ENCODE results near the gene ARL13A. TPM values are rescaled to one million over a fixed set of nuclear protein-coding genes. Genes with fewer than 3 reads are reported as not detected.

ARL13A gene
- total RNA-seq, 1 experiment from 2014 or later, result not detected

GRCh38 chrX:100964362-100964761, 5.1 kb upstream of the ARL13A start:
- no peaks in the 10 kb centered on the region for H3K4me1 ChIP-seq
- Mint-ChIP-seq H3K9me3 (ENCODE audit: unreplicated experiment) (no peaks in the 10 kb centered on the region), H3K36me3 (ENCODE audit: insufficient read depth, unreplicated experiment) (no peaks in the 10 kb centered on the region), H3K27ac (ENCODE audit: unreplicated experiment) (no peak overlapping the region), H3K4me1 (ENCODE audit: low read depth, unreplicated experiment) (peaks cover 7% of the 10 kb centered on the region), H3K27me3 (ENCODE audit: insufficient read depth, unreplicated experiment) (no peaks in the 10 kb centered on the region), H3K4me3 (ENCODE audit: unreplicated experiment) (no peak overlapping the region)
- no peaks in the 10 kb centered on the region for H3K9me3 ChIP-seq
- BruUV-seq (replicated peaks), result no TSS peak
- CTCF ChIA-PET, result no interaction called here
- POLR2A ChIA-PET, result no interaction called here
- no peak overlapping the region for H3K4me3 ChIP-seq (ENCODE audit: low read depth, low read length)
- intact Hi-C loops (cut with micrococcal nuclease; ENCODE audit: unreplicated experiment), result no loop called here
- DNase-seq, result no peak
- no peak for TF ChIP-seq CTCF (IDR thresholded peaks at IDR 0.05; ENCODE audit: insufficient read depth in 1 of 2, low read depth in 1 of 2, low read length in 1 of 2, severe bottlenecking in 1 of 2, unreplicated experiment in 1 of 2)
- H3K36me3 ChIP-seq (ENCODE audit: control insufficient read depth, insufficient read depth, low read length), result no peaks in the 10 kb centered on the region
- H3K27me3 ChIP-seq (replicated peaks; ENCODE audit: control insufficient read depth, insufficient read depth, low read length), result no peaks in the 10 kb centered on the region

DNA sequence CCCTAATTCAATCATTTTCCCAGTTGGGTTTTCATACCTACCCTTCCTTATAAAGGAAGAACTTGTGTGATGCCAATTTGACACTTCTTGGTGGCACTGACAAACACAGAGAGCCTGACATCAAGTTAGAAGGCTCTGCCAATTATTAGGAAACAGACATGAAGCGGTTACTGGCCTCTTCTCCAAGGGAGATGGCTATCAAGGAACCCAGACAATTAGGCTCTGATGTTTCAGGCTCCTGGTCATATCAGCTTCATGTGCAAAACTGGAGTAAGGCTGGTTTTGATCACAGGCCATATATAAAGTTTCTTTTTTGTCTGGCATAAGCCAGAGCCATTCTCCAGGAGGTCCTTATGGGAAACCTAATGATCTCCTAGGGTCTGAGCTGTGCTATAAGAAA, 428 bp downstream of the ARL13A start:
- Mint-ChIP-seq H3K27ac (ENCODE audit: unreplicated experiment) (no peak overlapping the region), H3K27me3 (ENCODE audit: insufficient read depth, unreplicated experiment) (no peaks in the 10 kb centered on the region), H3K36me3 (ENCODE audit: insufficient read depth, unreplicated experiment) (no peaks in the 10 kb centered on the region), H3K4me3 (ENCODE audit: unreplicated experiment) (no peak overlapping the region), H3K9me3 (ENCODE audit: unreplicated experiment) (no peaks in the 10 kb centered on the region), H3K4me1 (ENCODE audit: low read depth, unreplicated experiment) (no peaks in the 10 kb centered on the region)
- H3K36me3 ChIP-seq (ENCODE audit: control insufficient read depth, insufficient read depth, low read length), result no peaks in the 10 kb centered on the region
- DNase-seq, result no peak
- H3K9me3 ChIP-seq, result no peaks in the 10 kb centered on the region
- ChIA-PET POLR2A (no interaction called here), CTCF (no interaction called here)
- H3K27me3 ChIP-seq (replicated peaks; ENCODE audit: control insufficient read depth, insufficient read depth, low read length), result no peaks in the 10 kb centered on the region
- TF ChIP-seq CTCF (IDR thresholded peaks at IDR 0.05; ENCODE audit: insufficient read depth in 1 of 2, low read depth in 1 of 2, low read length in 1 of 2, severe bottlenecking in 1 of 2, unreplicated experiment in 1 of 2), result no peak
- H3K4me3 ChIP-seq (ENCODE audit: low read depth, low read length), result no peak overlapping the region
- intact Hi-C loops (cut with micrococcal nuclease; ENCODE audit: unreplicated experiment), result no loop called here
- H3K4me1 ChIP-seq, result no peaks in the 10 kb centered on the region
- no TSS peak for BruUV-seq (replicated peaks)

GRCh38 chrX:100973411-100973810, 3.9 kb downstream of the ARL13A start:
- no peak for DNase-seq

More at GRCh38 chrX:100973411-100973810, 3.9 kb downstream of the ARL13A start:
- no peak overlapping the region for H3K4me3 ChIP-seq (ENCODE audit: low read depth, low read length)
- no peaks in the 10 kb centered on the region for H3K4me1 ChIP-seq
- Mint-ChIP-seq H3K27me3 (ENCODE audit: insufficient read depth, unreplicated experiment) (no peaks in the 10 kb centered on the region), H3K4me3 (ENCODE audit: unreplicated experiment) (no peak overlapping the region), H3K4me1 (ENCODE audit: low read depth, unreplicated experiment) (no peaks in the 10 kb centered on the region), H3K36me3 (ENCODE audit: insufficient read depth, unreplicated experiment) (no peaks in the 10 kb centered on the region), H3K9me3 (ENCODE audit: unreplicated experiment) (no peaks in the 10 kb centered on the region), H3K27ac (ENCODE audit: unreplicated experiment) (no peak overlapping the region)
- ChIA-PET POLR2A (no interaction called here), CTCF (no interaction called here)
- H3K36me3 ChIP-seq (ENCODE audit: control insufficient read depth, insufficient read depth, low read length), result no peaks in the 10 kb centered on the region
- TF ChIP-seq CTCF (IDR thresholded peaks at IDR 0.05; ENCODE audit: insufficient read depth in 1 of 2, low read depth in 1 of 2, low read length in 1 of 2, severe bottlenecking in 1 of 2, unreplicated experiment in 1 of 2), result no peak
- no peaks in the 10 kb centered on the region for H3K27me3 ChIP-seq (replicated peaks; ENCODE audit: control insufficient read depth, insufficient read depth, low read length)
- intact Hi-C loops (cut with micrococcal nuclease; ENCODE audit: unreplicated experiment), result no loop called here
- no TSS peak for BruUV-seq (replicated peaks)
- no peaks in the 10 kb centered on the region for H3K9me3 ChIP-seq

All from Caco-2 (cell line).